Medulla oblongata (tissue), 1 donor: ENCODE results near the gene GOLGA3.
"Not testable (repeated sequence)": the region's sequence is repeated elsewhere in the genome, so short reads cannot be mapped to it uniquely, and the experiment has no call there.

ENCODE experiments used
- DNase-seq: peaks from one replicate; pipeline ENCODE4 v3.0.0-alpha.2; 2015; ENCODE audit errors: extremely low spot score

Gene GOLGA3

GRCh38 chr12:132781938-132782337 is 46.7 kb downstream of the GOLGA3 start:
- DNase-seq = no peak

- DNase-seq = no peak
These were observed 48.8 kb downstream of the GOLGA3 start for GRCh38 chr12:132779781-132780353.

- DNase-seq = no peak
These were observed 51.1 kb downstream of the GOLGA3 start for GRCh38 chr12:132777614-132778013.

- no peak for DNase-seq
These were observed 51.7 kb downstream of the GOLGA3 start for GRCh38 chr12:132776816-132777568.

- DNase-seq = not testable (repeated sequence)
These were observed 52.4 kb downstream of the GOLGA3 start for GRCh38 chr12:132776230-132776625.

GRCh38 chr12:132775502-132776229 is 53.0 kb downstream of the GOLGA3 start:
- no peak for DNase-seq

- no peak for DNase-seq
These were observed 53.9 kb downstream of the GOLGA3 start for GRCh38 chr12:132774646-132775275.

GRCh38 chr12:132774159-132774558 is 54.5 kb downstream of the GOLGA3 start:
- DNase-seq = no peak

GRCh38 chr12:132773077-132773955 is 55.4 kb downstream of the GOLGA3 start:
- no peak for DNase-seq

- peak; percentile 40 for DNase-seq
These were observed 56.1 kb downstream of the GOLGA3 start for GRCh38 chr12:132772606-132773005.

GRCh38 chr12:132771126-132771838 is 57.4 kb downstream of the GOLGA3 start:
- DNase-seq = no peak

GRCh38 chr12:132766380-132767085 is 62.1 kb downstream of the GOLGA3 start:
- DNase-seq = peak; percentile 32

- DNase-seq = no peak
These were observed 63.3 kb downstream of the GOLGA3 start for GRCh38 chr12:132765361-132765760.

- no peak for DNase-seq
These were observed 64.4 kb downstream of the GOLGA3 start for GRCh38 chr12:132764231-132764630.

GRCh38 chr12:132761921-132762583 is 66.6 kb downstream of the GOLGA3 start:
- DNase-seq = peak; percentile 88

- no peak for DNase-seq
These were observed 67.4 kb downstream of the GOLGA3 start, which contains the start of gene ANKLE2 for GRCh38 chr12:132761032-132761920. ANKLE2 (minus strand) TSS chr12:132761832; CDS start chr12:132761798, 34 bp downstream.

- no peak for DNase-seq
These were observed 69.3 kb downstream of the GOLGA3 start for GRCh38 chr12:132759359-132759758.

- not testable (repeated sequence) for DNase-seq
These were observed 69.8 kb downstream of the GOLGA3 start for GRCh38 chr12:132758825-132759224.
